Fibroblast of lung (primary cell): Measurements from ENCODE around the gene RPP40. TPM values are rescaled to one million over a fixed set of nuclear protein-coding genes. Genes with fewer than 3 reads are reported as not detected.

ENCODE experiments used
- DNase-seq, 2 donors: peaks; one replicate each; pipeline versions ENCODE4 v3.0.0 to v3.0.0-alpha.2; 2010; ENCODE audit warnings: low read depth in 2 of 2
- H2AFZ ChIP-seq: 2 replicates; pipeline ENCODE4 v1.5.1; 2012; ENCODE audit warnings: low read length, control low read depth, inconsistent platforms
- H3K27ac ChIP-seq: 2 replicates; pipeline ENCODE4 v1.5.1; 2011; ENCODE audit warnings: low read length, control low read depth; ENCODE audit not compliant: insufficient read depth
- H3K27me3 ChIP-seq: 2 replicates; pipeline ENCODE4 v1.5.1; 2011; ENCODE audit warnings: mild to moderate bottlenecking, low read length; ENCODE audit not compliant: control insufficient read depth, insufficient read depth
- H3K36me3 ChIP-seq: 2 replicates; pipeline ENCODE4 v1.5.1; 2011; ENCODE audit warnings: low read length; ENCODE audit not compliant: control insufficient read depth, insufficient read depth
- H3K4me1 ChIP-seq: 2 replicates; pipeline ENCODE4 v1.5.1; 2011; ENCODE audit warnings: low read length; ENCODE audit not compliant: control insufficient read depth, insufficient read depth; ENCODE audit errors: extremely low read depth
- H3K4me2 ChIP-seq: 2 replicates; pipeline ENCODE4 v1.5.1; 2011; ENCODE audit warnings: low read length, control low read depth; ENCODE audit not compliant: insufficient read depth; ENCODE audit errors: extremely low read depth
- H3K4me3 ChIP-seq, 4 experiments: fragments of 200-600 bp in 1 of 4; sonication (generic) in 1 of 4; replicated peaks in 1 of 4; 2 replicates each; pipeline ENCODE4 v1.5.1; 2011 to 2016; ENCODE audit warnings: low read length in 4 of 4, low read depth in 3 of 4, mild to moderate bottlenecking in 3 of 4, control low read depth in 2 of 4, inconsistent platforms in 1 of 4, mixed read lengths in 1 of 4; ENCODE audit not compliant: insufficient read depth in 1 of 4; ENCODE audit errors: control extremely low read depth in 1 of 4
- H3K79me2 ChIP-seq: 2 replicates; pipeline ENCODE4 v1.5.1; 2012; ENCODE audit warnings: mild to moderate bottlenecking, low read length, inconsistent platforms; ENCODE audit not compliant: control insufficient read depth, insufficient read depth
- H3K9ac ChIP-seq: 2 replicates; pipeline ENCODE4 v1.5.1; 2011; ENCODE audit warnings: mild to moderate bottlenecking, low read length, control low read depth; ENCODE audit not compliant: insufficient read depth
- H3K9me3 ChIP-seq: 2 replicates; pipeline ENCODE4 v1.5.1; 2012; ENCODE audit warnings: low read depth, low read length; ENCODE audit not compliant: control insufficient read depth, insufficient read depth
- H4K20me1 ChIP-seq: 2 replicates; pipeline ENCODE4 v1.5.1; 2011; ENCODE audit warnings: low read length; ENCODE audit not compliant: control insufficient read depth, insufficient read depth; ENCODE audit errors: extremely low read depth
- CTCF ChIP-seq, 2 donors: IDR thresholded peaks in 1 of 2; conservative IDR thresholded peaks in 1 of 2; 1 replicate in 1 of 2; 2 replicates in 1 of 2; pipeline ENCODE4 v1.5.1; 2011 to 2012; ENCODE audit warnings: low read length in 2 of 2, control low read depth in 1 of 2, inconsistent platforms in 1 of 2, low read depth in 1 of 2, mild to moderate bottlenecking in 1 of 2
- EZH2 ChIP-seq: IDR thresholded peaks from 2 replicates; pipeline ENCODE4 v1.5.1; 2012; ENCODE audit warnings: low read length, control low read depth, mild to moderate bottlenecking; ENCODE audit errors: missing control alignments
- polyA minus RNA-seq: library from RNA; depleted of rRNA, polyadenylated mRNA; stranded (reverse); fragments of >200 nt; gene quantifications from 2 replicates; pipeline ENCODE4 v1.2.3, GENCODE V29; 2011; ENCODE audit warnings: low replicate concordance
- polyA plus RNA-seq, 2 donors: library from polyadenylated mRNA; depleted of rRNA in 1 of 2; stranded (reverse) in 1 of 2; unstranded in 1 of 2; fragments of >200 nt; gene quantifications; 2 replicates each; pipeline ENCODE4 v1.2.1, GENCODE V29; 2011 to 2012; ENCODE audit warnings: missing spikeins in 1 of 2
- total RNA-seq: library from RNA; depleted of rRNA; stranded (reverse); fragments of >200 nt; gene quantifications from 2 replicates; pipeline ENCODE4 v1.2.1, GENCODE V29; 2014

The RPP40 gene, protein sequence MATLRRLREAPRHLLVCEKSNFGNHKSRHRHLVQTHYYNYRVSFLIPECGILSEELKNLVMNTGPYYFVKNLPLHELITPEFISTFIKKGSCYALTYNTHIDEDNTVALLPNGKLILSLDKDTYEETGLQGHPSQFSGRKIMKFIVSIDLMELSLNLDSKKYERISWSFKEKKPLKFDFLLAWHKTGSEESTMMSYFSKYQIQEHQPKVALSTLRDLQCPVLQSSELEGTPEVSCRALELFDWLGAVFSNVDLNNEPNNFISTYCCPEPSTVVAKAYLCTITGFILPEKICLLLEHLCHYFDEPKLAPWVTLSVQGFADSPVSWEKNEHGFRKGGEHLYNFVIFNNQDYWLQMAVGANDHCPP
- total RNA-seq = 12.1 and 27.6 TPM in 2 replicates
- 8.3 and 11.6 TPM in 2 replicates for polyA plus RNA-seq
- 11.3 and 15.8 TPM in 2 replicates for polyA plus RNA-seq (2012)
- polyA minus RNA-seq = 2.1 and 2.9 TPM in 2 replicates

- Histone ChIP-seq H3K9me3 (no peaks in the 10 kb centered on the region), H2AFZ (peak within 1 kb of the TSS; percentile 95), H3K36me3 (no peaks in the 10 kb centered on the region), H3K4me2 (peak within 1 kb of the TSS; percentile 94), H4K20me1 (no peaks in the 10 kb centered on the region), H3K79me2 (no peaks in the 10 kb centered on the region), H3K27me3 (no peaks in the 10 kb centered on the region), H3K4me3 (peak within 1 kb of the TSS; percentile 55 to 78 (median 73)), H3K4me1 (peaks cover 3% of the 10 kb centered on the region), H3K9ac (peak within 1 kb of the TSS; percentile 73), H3K27ac (peak within 1 kb of the TSS; percentile 75)
- peak; percentile 95 to 96 for DNase-seq
- TF ChIP-seq CTCF (conservative IDR thresholded peaks at IDR 0.05 in 1 of 2, IDR thresholded peaks at IDR 0.05 in 1 of 2; ENCODE audit: low read depth in 1 of 2, low read length in 2 of 2) (peak; percentile 66 to 71), EZH2 (no peak)
These were observed at the start of gene RPP40 for GRCh38 chr6:5003604-5004372. Gene RPP40, minus strand, starts transcription at chr6:5004037. Its CDS starts 35 bp downstream, at chr6:5004002.

DNA sequence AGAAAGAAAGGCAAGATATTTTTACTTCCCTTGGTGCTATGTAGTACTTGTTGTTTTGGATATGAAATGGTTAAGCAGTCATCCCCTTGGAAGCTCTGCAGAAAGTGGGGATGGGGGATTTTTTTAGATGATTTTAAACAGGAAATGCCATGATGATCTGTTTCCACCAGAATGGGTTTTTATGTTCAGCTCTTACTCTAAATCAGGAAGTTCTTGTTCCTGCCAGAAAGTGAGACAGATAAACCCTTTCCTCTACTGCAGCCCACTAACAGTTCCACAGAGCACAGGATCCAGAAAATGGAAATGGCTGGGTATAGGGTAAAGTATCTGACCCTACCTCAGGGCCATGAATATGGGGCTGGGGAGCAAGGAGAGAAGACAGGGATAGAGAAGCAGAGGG is 49.2 kb upstream of the RPP40 start:
- H3K4me2 ChIP-seq = no peak overlapping the region
- no peak overlapping the region for H3K4me3 ChIP-seq
- no peaks in the 10 kb centered on the region for H3K79me2 ChIP-seq

More for the DNA sequence above, 49.2 kb upstream of the RPP40 start:
- Histone ChIP-seq H3K27me3 (peaks cover 2% of the 10 kb centered on the region), H3K9ac (no peak overlapping the region), H3K4me1 (peaks cover 2% of the 10 kb centered on the region), H2AFZ (no peak overlapping the region), H3K9me3 (no peaks in the 10 kb centered on the region), H4K20me1 (no peaks in the 10 kb centered on the region), H3K36me3 (no peaks in the 10 kb centered on the region), H3K27ac (no peak overlapping the region)
- TF ChIP-seq CTCF (conservative IDR thresholded peaks at IDR 0.05 in 1 of 2, IDR thresholded peaks at IDR 0.05 in 1 of 2; ENCODE audit: low read depth in 1 of 2, low read length in 2 of 2) = no peak
- no peak for TF ChIP-seq EZH2
- peak in 1 of 2 donors; percentile 47 for DNase-seq
